ENCODE results near the gene PIH1D1. TPM values are rescaled to one million over a fixed set of nuclear protein-coding genes. Genes with fewer than 3 reads are reported as not detected.

PIH1D1 gene
- total and polyA plus RNA-seq, 2 of the 13 experiments (the other 11 are each of a cell fraction or from before 2014, with no cell fraction given): 110 to 137 TPM

DNA sequence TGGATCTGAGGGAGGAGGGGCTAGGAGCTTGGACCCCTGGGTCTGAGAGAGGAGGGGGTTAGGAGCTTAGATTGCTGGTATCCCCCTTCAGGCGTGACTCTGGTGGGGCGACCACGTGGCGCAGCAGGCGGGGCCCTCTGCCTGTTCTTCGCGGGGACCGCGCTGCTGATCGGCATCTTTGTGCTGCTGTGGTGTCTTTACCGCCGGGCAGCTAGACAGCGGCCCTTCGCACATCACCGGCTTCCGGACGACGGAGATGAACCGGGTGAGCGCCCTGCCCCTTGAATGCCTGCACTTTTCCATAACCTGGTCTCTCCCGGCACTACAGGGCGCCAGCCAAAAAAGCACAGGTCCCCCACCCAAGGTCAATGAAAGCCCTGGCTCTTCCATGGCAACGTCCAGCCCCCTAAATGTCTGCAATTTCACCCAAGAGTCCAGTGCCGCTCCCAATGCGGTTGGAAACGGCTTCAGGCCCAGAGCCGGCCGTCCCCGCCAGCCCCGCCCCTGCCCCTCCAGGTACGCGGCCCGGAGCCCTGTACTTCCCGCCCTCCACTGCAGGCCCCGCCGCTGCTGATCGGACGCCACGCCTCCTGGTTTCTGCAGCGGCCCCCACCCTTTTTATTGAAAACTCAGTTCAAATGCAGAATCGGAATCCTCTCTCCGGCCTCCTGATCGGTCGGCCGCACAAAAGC is 23.6 kb downstream of the PIH1D1 start (continued):
- TF ChIP-seq, protein P1, sequence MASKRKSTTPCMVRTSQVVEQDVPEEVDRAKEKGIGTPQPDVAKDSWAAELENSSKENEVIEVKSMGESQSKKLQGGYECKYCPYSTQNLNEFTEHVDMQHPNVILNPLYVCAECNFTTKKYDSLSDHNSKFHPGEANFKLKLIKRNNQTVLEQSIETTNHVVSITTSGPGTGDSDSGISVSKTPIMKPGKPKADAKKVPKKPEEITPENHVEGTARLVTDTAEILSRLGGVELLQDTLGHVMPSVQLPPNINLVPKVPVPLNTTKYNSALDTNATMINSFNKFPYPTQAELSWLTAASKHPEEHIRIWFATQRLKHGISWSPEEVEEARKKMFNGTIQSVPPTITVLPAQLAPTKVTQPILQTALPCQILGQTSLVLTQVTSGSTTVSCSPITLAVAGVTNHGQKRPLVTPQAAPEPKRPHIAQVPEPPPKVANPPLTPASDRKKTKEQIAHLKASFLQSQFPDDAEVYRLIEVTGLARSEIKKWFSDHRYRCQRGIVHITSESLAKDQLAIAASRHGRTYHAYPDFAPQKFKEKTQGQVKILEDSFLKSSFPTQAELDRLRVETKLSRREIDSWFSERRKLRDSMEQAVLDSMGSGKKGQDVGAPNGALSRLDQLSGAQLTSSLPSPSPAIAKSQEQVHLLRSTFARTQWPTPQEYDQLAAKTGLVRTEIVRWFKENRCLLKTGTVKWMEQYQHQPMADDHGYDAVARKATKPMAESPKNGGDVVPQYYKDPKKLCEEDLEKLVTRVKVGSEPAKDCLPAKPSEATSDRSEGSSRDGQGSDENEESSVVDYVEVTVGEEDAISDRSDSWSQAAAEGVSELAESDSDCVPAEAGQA (IDR thresholded peaks at IDR 0.05; ENCODE audit: low read depth): no peak
- TF ChIP-seq, protein P1 (CRISPR knock-in tag; IDR thresholded peaks at IDR 0.05; ENCODE audit: borderline replicate concordance): no peak
- TF ChIP-seq, protein P2, sequence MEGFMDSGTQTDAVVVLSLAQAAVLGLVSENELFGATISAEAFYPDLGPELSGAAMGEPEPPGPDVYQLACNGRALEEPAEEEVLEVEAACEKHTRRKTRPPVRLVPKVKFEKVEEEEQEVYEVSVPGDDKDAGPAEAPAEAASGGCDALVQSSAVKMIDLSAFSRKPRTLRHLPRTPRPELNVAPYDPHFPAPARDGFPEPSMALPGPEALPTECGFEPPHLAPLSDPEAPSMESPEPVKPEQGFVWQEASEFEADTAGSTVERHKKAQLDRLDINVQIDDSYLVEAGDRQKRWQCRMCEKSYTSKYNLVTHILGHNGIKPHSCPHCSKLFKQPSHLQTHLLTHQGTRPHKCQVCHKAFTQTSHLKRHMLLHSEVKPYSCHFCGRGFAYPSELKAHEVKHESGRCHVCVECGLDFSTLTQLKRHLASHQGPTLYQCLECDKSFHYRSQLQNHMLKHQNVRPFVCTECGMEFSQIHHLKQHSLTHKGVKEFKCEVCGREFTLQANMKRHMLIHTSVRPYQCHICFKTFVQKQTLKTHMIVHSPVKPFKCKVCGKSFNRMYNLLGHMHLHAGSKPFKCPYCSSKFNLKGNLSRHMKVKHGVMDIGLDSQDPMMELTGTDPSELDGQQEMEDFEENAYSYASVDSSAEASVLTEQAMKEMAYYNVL (CRISPR knock-in tag; IDR thresholded peaks at IDR 0.05; ENCODE audit: borderline replicate concordance): no peak
- TF ChIP-seq ZNF766 (CRISPR knock-in tag; IDR thresholded peaks at IDR 0.05; ENCODE audit: borderline replicate concordance) (no peak), SALL2 (CRISPR knock-in tag; IDR thresholded peaks at IDR 0.05) (no peak), RORA (CRISPR knock-in tag; IDR thresholded peaks at IDR 0.05) (no peak), ZNF564 (CRISPR knock-in tag; IDR thresholded peaks at IDR 0.05) (no peak), BCL6 (CRISPR knock-in tag; IDR thresholded peaks at IDR 0.05) (no peak), SNAI1 (CRISPR knock-in tag; IDR thresholded peaks at IDR 0.05; ENCODE audit: borderline replicate concordance) (no peak), ZNF34 (CRISPR knock-in tag; IDR thresholded peaks at IDR 0.05; ENCODE audit: borderline replicate concordance) (no peak), ZFX (CRISPR knock-in tag; IDR thresholded peaks at IDR 0.05; ENCODE audit: low read depth) (no peak)
- TF ChIP-seq, protein P3, sequence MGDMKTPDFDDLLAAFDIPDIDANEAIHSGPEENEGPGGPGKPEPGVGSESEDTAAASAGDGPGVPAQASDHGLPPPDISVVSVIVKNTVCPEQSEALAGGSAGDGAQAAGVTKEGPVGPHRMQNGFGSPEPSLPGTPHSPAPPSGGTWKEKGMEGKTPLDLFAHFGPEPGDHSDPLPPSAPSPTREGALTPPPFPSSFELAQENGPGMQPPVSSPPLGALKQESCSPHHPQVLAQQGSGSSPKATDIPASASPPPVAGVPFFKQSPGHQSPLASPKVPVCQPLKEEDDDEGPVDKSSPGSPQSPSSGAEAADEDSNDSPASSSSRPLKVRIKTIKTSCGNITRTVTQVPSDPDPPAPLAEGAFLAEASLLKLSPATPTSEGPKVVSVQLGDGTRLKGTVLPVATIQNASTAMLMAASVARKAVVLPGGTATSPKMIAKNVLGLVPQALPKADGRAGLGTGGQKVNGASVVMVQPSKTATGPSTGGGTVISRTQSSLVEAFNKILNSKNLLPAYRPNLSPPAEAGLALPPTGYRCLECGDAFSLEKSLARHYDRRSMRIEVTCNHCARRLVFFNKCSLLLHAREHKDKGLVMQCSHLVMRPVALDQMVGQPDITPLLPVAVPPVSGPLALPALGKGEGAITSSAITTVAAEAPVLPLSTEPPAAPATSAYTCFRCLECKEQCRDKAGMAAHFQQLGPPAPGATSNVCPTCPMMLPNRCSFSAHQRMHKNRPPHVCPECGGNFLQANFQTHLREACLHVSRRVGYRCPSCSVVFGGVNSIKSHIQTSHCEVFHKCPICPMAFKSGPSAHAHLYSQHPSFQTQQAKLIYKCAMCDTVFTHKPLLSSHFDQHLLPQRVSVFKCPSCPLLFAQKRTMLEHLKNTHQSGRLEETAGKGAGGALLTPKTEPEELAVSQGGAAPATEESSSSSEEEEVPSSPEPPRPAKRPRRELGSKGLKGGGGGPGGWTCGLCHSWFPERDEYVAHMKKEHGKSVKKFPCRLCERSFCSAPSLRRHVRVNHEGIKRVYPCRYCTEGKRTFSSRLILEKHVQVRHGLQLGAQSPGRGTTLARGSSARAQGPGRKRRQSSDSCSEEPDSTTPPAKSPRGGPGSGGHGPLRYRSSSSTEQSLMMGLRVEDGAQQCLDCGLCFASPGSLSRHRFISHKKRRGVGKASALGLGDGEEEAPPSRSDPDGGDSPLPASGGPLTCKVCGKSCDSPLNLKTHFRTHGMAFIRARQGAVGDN (CRISPR knock-in tag; IDR thresholded peaks at IDR 0.05): peak; percentile 52; the same call in 1 of the 2 replicates
- TF ChIP-seq, protein P4, sequence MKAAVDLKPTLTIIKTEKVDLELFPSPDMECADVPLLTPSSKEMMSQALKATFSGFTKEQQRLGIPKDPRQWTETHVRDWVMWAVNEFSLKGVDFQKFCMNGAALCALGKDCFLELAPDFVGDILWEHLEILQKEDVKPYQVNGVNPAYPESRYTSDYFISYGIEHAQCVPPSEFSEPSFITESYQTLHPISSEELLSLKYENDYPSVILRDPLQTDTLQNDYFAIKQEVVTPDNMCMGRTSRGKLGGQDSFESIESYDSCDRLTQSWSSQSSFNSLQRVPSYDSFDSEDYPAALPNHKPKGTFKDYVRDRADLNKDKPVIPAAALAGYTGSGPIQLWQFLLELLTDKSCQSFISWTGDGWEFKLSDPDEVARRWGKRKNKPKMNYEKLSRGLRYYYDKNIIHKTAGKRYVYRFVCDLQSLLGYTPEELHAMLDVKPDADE (CRISPR knock-in tag; IDR thresholded peaks at IDR 0.05): no peak
- TF ChIP-seq, protein P5, sequence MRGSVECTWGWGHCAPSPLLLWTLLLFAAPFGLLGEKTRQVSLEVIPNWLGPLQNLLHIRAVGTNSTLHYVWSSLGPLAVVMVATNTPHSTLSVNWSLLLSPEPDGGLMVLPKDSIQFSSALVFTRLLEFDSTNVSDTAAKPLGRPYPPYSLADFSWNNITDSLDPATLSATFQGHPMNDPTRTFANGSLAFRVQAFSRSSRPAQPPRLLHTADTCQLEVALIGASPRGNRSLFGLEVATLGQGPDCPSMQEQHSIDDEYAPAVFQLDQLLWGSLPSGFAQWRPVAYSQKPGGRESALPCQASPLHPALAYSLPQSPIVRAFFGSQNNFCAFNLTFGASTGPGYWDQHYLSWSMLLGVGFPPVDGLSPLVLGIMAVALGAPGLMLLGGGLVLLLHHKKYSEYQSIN (CRISPR knock-in tag; IDR thresholded peaks at IDR 0.05; ENCODE audit: borderline replicate concordance): no peak
